ENCODE data around the gene BRAF. TPM values are rescaled to one million over a fixed set of nuclear protein-coding genes. Genes with fewer than 3 reads are reported as not detected.
"Not testable (repeated sequence)": the region's sequence is repeated elsewhere in the genome, so short reads cannot be mapped to it uniquely, and the experiment has no call there.

BRAF gene
- 9.5 TPM for polyA plus RNA-seq (2013, experiment 1 of 2; ENCODE audit: insufficient read length)
- polyA plus RNA-seq (2013, experiment 2 of 2; ENCODE audit: insufficient read length) = 11.0 TPM

GRCh38 chr7:140924821-140925421 lies at the start of gene BRAF:
Gene BRAF, minus strand, starts transcription at chr7:140924929. Its CDS starts 226 bp downstream, at chr7:140924703.
- peak; percentile 92 for DNase-seq

- no peak for DNase-seq
These were observed 48.4 kb upstream of the BRAF start for GRCh38 chr7:140972876-140973829.

GRCh38 chr7:140972344-140972743 lies 47.6 kb upstream of the BRAF start:
- no peak for DNase-seq

- no peak for DNase-seq
These were observed 42.7 kb upstream of the BRAF start for GRCh38 chr7:140967438-140967837.

DNA sequence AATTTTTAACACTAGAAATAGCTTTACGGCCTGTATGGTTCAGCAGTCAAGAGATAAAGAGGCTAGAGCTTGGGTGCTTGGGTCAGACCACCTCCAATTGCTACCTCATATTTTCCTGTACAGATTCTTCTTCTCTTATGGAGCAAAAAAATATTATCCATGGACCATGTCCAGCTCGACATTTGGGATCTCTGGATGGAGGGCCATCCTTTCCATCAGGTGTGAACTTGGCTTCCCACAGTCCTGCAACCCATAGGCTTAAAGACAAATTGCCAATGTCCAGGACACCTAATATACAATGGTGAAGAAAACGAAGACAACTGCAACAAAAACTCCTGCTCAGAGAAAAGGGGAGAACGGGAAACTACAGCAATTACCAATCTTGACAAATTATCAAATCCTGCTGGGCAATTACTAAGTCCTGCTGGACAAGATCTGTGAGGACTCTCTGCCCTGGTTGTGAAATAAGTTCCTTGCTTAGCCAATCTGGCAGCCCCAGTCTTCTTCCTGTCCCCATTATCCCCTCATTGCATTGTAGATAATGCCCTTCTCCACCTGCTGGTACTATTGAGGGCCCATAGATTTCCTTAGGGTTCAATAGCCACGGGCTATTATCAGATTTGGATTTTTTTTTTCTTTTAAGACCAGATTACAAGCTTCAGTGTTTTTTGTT lies 42.0 kb upstream of the BRAF start:
- DNase-seq = no peak

DNA sequence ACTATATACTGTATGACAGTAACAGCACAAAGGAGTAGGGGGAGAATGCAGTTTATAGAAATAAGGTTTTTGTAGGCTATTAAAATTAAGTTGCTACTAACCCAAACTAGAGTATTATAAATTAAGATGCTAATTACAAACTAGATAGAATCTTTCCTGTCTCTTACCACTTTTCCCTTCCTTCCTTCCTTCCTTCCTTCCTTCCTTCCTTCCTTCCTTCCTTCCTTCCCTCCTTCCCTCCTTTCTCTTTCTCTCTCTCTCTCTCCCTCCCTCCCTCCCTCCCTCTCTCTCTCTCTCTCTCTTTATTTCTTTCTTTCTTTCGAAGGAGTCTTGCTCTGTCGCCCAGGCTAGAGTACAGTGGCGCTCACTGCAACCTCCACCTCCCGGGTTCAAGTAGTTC lies 36.4 kb upstream of the BRAF start:
- no peak for DNase-seq

DNA sequence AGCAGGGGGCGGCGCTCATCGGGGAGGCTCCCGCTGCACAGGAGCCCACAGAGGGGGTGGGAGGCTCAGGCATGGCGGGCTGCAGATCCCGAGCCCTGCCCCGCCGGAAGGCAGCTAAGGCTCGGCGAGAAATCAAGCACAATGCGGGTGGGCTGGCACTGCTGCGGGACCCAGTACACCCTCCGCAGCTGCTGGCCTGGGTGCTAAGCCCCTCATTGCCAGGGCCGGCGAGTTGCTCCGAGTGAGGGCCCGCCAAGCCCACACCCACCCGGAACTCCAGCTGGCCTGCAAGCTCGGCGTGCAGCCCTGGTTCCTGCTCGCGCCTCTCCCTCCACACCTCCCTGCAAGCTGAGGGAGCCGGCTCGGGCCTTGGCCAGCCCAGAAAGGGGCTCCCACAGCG lies 32.3 kb upstream of the BRAF start:
- not testable (repeated sequence) for DNase-seq

DNA sequence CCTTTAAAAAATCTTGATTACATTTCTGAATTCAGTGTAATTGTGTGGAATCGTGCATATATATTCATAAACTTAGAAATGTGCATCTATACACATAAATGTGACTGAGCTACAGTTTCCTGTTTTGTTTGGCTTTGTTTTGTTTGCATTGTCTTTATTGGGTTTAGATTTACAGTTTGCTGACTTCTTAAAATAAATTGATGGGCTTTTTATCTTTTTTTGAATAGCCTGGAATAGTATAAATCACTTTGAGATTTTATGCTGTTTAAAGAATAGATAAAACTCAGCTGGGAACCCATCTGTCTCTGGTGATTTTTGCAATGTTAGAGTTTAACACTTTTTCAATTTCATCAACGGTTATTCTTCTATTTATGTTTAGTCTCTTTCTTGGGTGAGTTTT lies 21.2 kb upstream of the BRAF start:
- no peak for DNase-seq

DNA sequence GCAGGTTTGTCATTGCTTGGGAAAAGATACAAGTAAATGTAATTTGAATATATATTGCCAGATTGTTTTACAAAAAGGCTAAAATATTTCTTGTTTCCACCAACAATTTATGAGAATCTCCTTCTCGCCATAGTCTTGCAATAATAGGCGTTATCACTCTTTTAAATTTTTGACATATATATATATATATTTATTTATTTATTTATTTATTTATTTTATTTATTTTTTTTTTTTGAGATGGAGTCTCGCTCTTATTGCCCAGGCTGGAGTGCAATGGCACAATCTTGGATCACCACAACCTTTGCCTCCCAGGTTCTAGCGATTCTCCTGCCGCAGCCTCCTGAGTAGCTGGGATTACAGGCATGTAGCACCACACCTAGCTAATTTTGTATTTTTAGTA lies 17.5 kb upstream of the BRAF start:
- DNase-seq = not testable (repeated sequence)

- DNase-seq = no peak
These were observed 16.2 kb upstream of the BRAF start for GRCh38 chr7:140940898-140941297.

GRCh38 chr7:140937702-140938264 lies 13.1 kb upstream of the BRAF start:
- DNase-seq = no peak

DNA sequence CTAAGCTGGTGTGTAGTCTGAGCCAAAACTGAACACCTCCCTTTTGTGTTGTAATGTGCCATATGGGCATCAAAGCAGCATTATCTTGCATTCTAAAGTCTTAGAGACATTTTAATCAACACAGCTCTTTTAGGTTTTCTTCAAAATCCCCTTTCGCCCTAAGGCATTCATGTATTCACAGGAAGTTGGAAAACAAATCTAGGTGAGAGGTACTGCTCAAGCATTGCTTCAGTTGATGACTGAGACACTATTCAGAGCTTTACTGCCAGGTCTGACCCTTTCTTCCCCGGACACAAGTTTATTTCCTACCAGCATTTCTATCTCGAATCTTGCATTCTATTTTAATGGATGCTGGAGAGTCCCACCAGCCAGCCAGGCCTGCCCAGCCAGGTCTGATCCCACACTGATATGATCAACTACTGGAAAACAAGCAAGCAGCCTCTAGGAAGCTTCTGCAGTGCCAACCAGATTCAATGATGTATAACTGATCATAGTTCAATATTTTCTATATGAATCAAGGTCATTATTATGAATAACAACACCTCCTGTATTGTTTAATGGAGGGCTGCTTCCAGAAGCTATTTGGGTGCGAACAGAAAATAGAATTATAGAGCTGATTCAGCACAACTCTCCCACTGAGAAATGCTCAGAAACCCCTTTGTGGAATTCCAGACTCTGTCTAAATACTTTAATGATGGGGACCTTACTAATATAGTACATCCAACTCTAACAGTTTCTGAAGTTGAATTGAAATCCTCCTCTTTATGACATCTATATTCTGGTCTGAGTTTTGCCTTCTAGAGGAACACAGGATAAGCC lies 4.0 kb upstream of the BRAF start:
- DNase-seq = no peak

- not testable (repeated sequence) for DNase-seq
These were observed 3.2 kb upstream of the BRAF start for GRCh38 chr7:140927945-140928344.

- DNase-seq = no peak
These were observed 2.6 kb upstream of the BRAF start for GRCh38 chr7:140927351-140927750.

GRCh38 chr7:140926021-140926817 lies 1.5 kb upstream of the BRAF start:
- no peak for DNase-seq

DNA sequence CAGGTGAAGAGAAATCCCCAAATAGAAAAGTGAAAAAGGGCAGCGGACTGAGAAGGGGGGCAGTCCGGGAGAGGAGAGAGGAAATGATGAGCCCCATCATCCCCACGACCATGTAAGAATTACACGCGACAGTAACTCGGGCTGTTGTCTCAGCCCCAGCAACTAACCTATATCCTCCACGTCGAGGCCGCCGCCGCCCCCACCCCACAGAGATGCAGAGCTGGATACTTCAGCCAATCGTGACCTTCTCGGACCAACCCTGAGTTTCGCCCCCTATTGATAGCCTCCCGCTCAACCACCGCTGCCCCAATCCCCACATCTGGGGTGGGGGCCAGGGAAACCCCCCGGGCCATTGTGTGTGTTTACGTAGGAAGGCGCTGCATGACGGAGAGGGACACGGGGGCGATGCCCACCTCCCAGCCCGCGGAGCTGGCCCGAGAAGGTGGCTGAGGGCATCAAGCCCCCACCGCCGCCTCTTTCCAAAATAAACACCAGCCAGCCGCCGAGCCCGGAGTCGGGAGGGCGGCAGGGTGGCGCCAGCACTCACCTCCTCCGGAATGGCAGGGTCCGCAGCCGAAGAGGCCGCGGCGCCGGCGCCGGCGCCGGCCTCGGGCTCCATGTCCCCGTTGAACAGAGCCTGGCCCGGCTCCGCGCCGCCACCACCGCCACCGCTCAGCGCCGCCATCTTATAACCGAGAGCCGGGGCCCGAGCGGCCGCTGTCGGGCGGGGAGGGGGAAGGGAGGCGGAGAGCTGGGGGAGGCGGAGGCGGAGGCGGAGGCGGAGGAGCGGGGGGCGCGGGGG lies 509 bp downstream of the BRAF start:
- DNase-seq = peak; percentile 70

- DNase-seq = no peak
These were observed 1.2 kb downstream of the BRAF start for GRCh38 chr7:140923358-140924006.

DNA sequence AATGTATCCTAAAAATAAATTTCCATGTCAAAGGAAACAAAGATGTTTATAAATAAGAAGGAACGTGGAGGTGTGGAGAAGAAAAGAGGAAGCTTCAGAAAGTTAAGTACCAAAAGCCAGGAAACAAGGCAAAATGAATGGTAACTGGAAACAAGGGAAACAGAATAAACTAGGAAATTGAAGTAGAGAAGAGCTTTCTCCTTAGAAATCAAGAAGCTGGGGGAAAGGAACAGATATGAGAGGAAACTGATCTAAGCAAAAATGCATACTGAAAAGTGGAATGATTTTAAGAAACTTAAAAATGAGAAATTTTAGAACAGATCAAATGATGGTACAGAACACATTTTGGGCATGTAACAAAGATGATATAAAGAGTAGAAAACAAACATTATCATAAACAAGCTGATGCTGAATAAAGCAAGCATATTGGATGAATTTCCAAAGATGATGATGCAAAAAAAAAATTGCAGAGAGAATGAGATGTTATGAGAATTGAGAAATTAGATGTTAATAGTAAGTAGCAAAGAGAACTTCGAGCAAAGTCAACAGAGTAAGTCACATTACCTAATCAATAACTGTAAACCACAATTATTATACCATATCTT lies 1.9 kb downstream of the BRAF start:
- DNase-seq = no peak

DNA sequence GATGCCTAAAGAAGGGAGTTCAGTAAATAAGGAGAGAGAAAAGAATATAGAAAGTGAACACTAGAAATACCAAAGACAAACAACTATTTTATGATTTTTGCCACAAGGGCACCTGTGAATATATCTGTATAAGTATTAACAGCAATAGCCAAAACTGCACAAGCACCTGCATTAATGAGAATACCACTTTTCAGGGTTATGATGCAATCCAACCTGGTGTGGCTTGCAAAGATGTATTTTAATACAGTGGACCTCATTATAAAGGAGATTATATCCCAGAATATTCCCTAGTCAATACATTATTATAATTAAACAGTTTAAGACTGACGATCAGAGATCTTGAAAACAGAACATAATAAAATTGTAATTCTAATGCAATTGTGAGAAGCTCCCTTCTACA lies 4.0 kb downstream of the BRAF start:
- DNase-seq = no peak

All from fibroblast of skin of scalp (primary cell).